Neuron (in vitro differentiated cells): ENCODE data around the gene GPR152.
"Not testable (repeated sequence)": the region's sequence is repeated elsewhere in the genome, so short reads cannot be mapped to it uniquely, and the experiment has no call there.

ENCODE experiments used
- H2AFZ ChIP-seq: one replicate; pipeline ENCODE4 v1.6.1; 2013; ENCODE audit warnings: low read depth, mild to moderate bottlenecking, inconsistent platforms, low read length, moderate library complexity
- H3K27me3 ChIP-seq: one replicate; pipeline ENCODE4 v1.6.1; 2013; ENCODE audit warnings: low read length; ENCODE audit not compliant: insufficient read depth
- H3K36me3 ChIP-seq: one replicate; pipeline ENCODE4 v1.6.1; 2013; ENCODE audit warnings: low read length; ENCODE audit not compliant: insufficient read depth
- H3K4me1 ChIP-seq: one replicate; pipeline ENCODE4 v1.6.1; 2013; ENCODE audit warnings: low read length; ENCODE audit not compliant: insufficient read depth
- H3K4me3 ChIP-seq: 2 replicates; pipeline ENCODE4 v1.5.1; 2013; ENCODE audit warnings: mild to moderate bottlenecking, low read length, moderate library complexity
- H3K9me3 ChIP-seq: one replicate; pipeline ENCODE4 v1.6.1; 2013; ENCODE audit warnings: low read length

The GPR152 gene

GRCh38 chr11:67492801-67493547 lies 40.4 kb upstream of the GPR152 start:
- no peak overlapping the region for H3K4me3 ChIP-seq
- peaks cover 6% of the 10 kb centered on the region for H3K4me1 ChIP-seq
- no peaks in the 10 kb centered on the region for H3K27me3 ChIP-seq
- peaks cover 72% of the 10 kb centered on the region for H3K36me3 ChIP-seq
- no peak overlapping the region for H2AFZ ChIP-seq
- H3K9me3 ChIP-seq: no peaks in the 10 kb centered on the region

- Histone ChIP-seq H3K4me1 (peaks cover 6% of the 10 kb centered on the region), H3K9me3 (no peaks in the 10 kb centered on the region), H3K27me3 (no peaks in the 10 kb centered on the region), H3K4me3 (no peak overlapping the region), H2AFZ (no peak overlapping the region), H3K36me3 (peaks cover 71% of the 10 kb centered on the region)
Measured at GRCh38 chr11:67492069-67492727, 39.7 kb upstream of the GPR152 start.

- H3K27me3 ChIP-seq: no peaks in the 10 kb centered on the region
- no peaks in the 10 kb centered on the region for H3K9me3 ChIP-seq
- no peak overlapping the region for H2AFZ ChIP-seq
- peaks cover 6% of the 10 kb centered on the region for H3K4me1 ChIP-seq
- H3K36me3 ChIP-seq: peaks cover 67% of the 10 kb centered on the region
- H3K4me3 ChIP-seq: no peak overlapping the region
Measured at GRCh38 chr11:67491276-67492068, 38.9 kb upstream of the GPR152 start.

- no peaks in the 10 kb centered on the region for H3K27me3 ChIP-seq
- no peak overlapping the region for H3K4me3 ChIP-seq
- H3K9me3 ChIP-seq: no peaks in the 10 kb centered on the region
- peaks cover 6% of the 10 kb centered on the region for H3K4me1 ChIP-seq
- no peak overlapping the region for H2AFZ ChIP-seq
- peaks cover 62% of the 10 kb centered on the region for H3K36me3 ChIP-seq
Measured at GRCh38 chr11:67490727-67491065, 38.2 kb upstream of the GPR152 start.

GRCh38 chr11:67489885-67490726 lies 37.6 kb upstream of the GPR152 start:
- Histone ChIP-seq H3K4me1 (peaks cover 6% of the 10 kb centered on the region), H3K9me3 (no peaks in the 10 kb centered on the region), H2AFZ (no peak overlapping the region), H3K4me3 (no peak overlapping the region), H3K27me3 (no peaks in the 10 kb centered on the region), H3K36me3 (peaks cover 56% of the 10 kb centered on the region)

GRCh38 chr11:67489203-67489884 lies 36.8 kb upstream of the GPR152 start:
- Histone ChIP-seq H3K36me3 (peaks cover 55% of the 10 kb centered on the region), H3K9me3 (no peaks in the 10 kb centered on the region), H3K27me3 (no peaks in the 10 kb centered on the region), H3K4me1 (peaks cover 6% of the 10 kb centered on the region), H3K4me3 (no peak overlapping the region), H2AFZ (no peak overlapping the region)

GRCh38 chr11:67486481-67487195 lies 34.1 kb upstream of the GPR152 start:
- Histone ChIP-seq H3K9me3 (no peaks in the 10 kb centered on the region), H3K36me3 (peaks cover 30% of the 10 kb centered on the region), H3K4me3 (no peak overlapping the region), H2AFZ (no peak overlapping the region), H3K27me3 (no peaks in the 10 kb centered on the region), H3K4me1 (peaks cover 12% of the 10 kb centered on the region)

- not testable (repeated sequence) for H3K27me3 ChIP-seq, H3K4me3 ChIP-seq, H3K9me3 ChIP-seq, H2AFZ ChIP-seq
- Histone ChIP-seq H3K4me1 (peaks cover 10% of the 10 kb centered on the region), H3K36me3 (peaks cover 23% of the 10 kb centered on the region)
Measured at GRCh38 chr11:67485873-67486361, 33.4 kb upstream of the GPR152 start.

GRCh38 chr11:67484847-67485311 lies 32.4 kb upstream of the GPR152 start:
- H3K9me3 ChIP-seq: no peaks in the 10 kb centered on the region
- no peak overlapping the region for H2AFZ ChIP-seq
- H3K4me3 ChIP-seq: no peak overlapping the region
- H3K27me3 ChIP-seq: no peaks in the 10 kb centered on the region
- H3K4me1 ChIP-seq: peaks cover 6% of the 10 kb centered on the region
- H3K36me3 ChIP-seq: peaks cover 14% of the 10 kb centered on the region

- Histone ChIP-seq H3K36me3 (peaks cover 11% of the 10 kb centered on the region), H3K9me3 (no peaks in the 10 kb centered on the region), H3K4me3 (peak overlapping the region; percentile 58), H2AFZ (no peak overlapping the region), H3K4me1 (peaks cover 6% of the 10 kb centered on the region), H3K27me3 (no peaks in the 10 kb centered on the region)
Measured at GRCh38 chr11:67483831-67484665, 31.5 kb upstream of the GPR152 start.
